Rectal smooth muscle tissue (tissue), 1 donor: ENCODE results near the gene PXN.
A peak's percentile ranks its signal among the peaks of the same experiment; 100 is the strongest.

ENCODE experiments used
- H3K27ac ChIP-seq: one replicate; pipeline ENCODE4 v1.7.0; 2013; ENCODE audit warnings: low read depth, low read length, inconsistent platforms
- H3K27me3 ChIP-seq: one replicate; pipeline ENCODE4 v1.7.0; 2013; ENCODE audit warnings: low read length; ENCODE audit not compliant: control insufficient read depth, insufficient read depth
- H3K36me3 ChIP-seq: one replicate; pipeline ENCODE4 v1.7.0; 2013; ENCODE audit warnings: low read length; ENCODE audit not compliant: control insufficient read depth, insufficient read depth
- H3K4me1 ChIP-seq: one replicate; pipeline ENCODE4 v1.7.0; 2013; ENCODE audit warnings: low read length; ENCODE audit not compliant: control insufficient read depth, insufficient read depth
- H3K4me3 ChIP-seq: one replicate; pipeline ENCODE4 v1.7.0; 2013; ENCODE audit warnings: low read length
- H3K9ac ChIP-seq: one replicate; pipeline ENCODE4 v1.7.0; 2013; ENCODE audit warnings: low read length

Gene PXN

GRCh38 chr12:120278137-120279069 lies 12.9 kb upstream of the PXN start:
- H3K27me3 ChIP-seq = no peaks in the 10 kb centered on the region
- no peaks in the 10 kb centered on the region for H3K36me3 ChIP-seq
- H3K27ac ChIP-seq = no peak overlapping the region
- no peak overlapping the region for H3K4me3 ChIP-seq
- no peak overlapping the region for H3K9ac ChIP-seq
- H3K4me1 ChIP-seq = no peaks in the 10 kb centered on the region

- no peak overlapping the region for H3K27ac ChIP-seq
Measured at GRCh38 chr12:120276734-120277133, 11.2 kb upstream of the PXN start.

GRCh38 chr12:120267736-120268135 lies 2.2 kb upstream of the PXN start:
- Histone ChIP-seq H3K4me1 (peaks cover 16% of the 10 kb centered on the region), H3K27me3 (no peaks in the 10 kb centered on the region), H3K4me3 (no peak overlapping the region), H3K9ac (no peak overlapping the region), H3K36me3 (no peaks in the 10 kb centered on the region), H3K27ac (no peak overlapping the region)

More at GRCh38 chr12:120276734-120277133, 11.2 kb upstream of the PXN start:
- no peaks in the 10 kb centered on the region for H3K4me1 ChIP-seq
- H3K36me3 ChIP-seq = no peaks in the 10 kb centered on the region
- no peak overlapping the region for H3K4me3 ChIP-seq
- no peaks in the 10 kb centered on the region for H3K27me3 ChIP-seq
- H3K9ac ChIP-seq = no peak overlapping the region

- H3K36me3 ChIP-seq = no peaks in the 10 kb centered on the region
- H3K4me3 ChIP-seq = peak overlapping the region; percentile 25
- H3K9ac ChIP-seq = no peak overlapping the region
- no peak overlapping the region for H3K27ac ChIP-seq
- H3K27me3 ChIP-seq = no peaks in the 10 kb centered on the region
- H3K4me1 ChIP-seq = peaks cover 23% of the 10 kb centered on the region
Measured at GRCh38 chr12:120266180-120266870, 795 bp upstream of the PXN start.

- peak overlapping the region; percentile 82 for H3K4me3 ChIP-seq
- peaks cover 25% of the 10 kb centered on the region for H3K4me1 ChIP-seq
- no peaks in the 10 kb centered on the region for H3K36me3 ChIP-seq
- H3K27me3 ChIP-seq = no peaks in the 10 kb centered on the region
- peak overlapping the region; percentile 55 for H3K27ac ChIP-seq
- peak overlapping the region; percentile 58 for H3K9ac ChIP-seq
Measured at GRCh38 chr12:120264904-120265472, 542 bp downstream of the PXN start.

GRCh38 chr12:120264086-120264903 lies 1.2 kb downstream of the PXN start:
- Histone ChIP-seq H3K27ac (peak overlapping the region; percentile 55), H3K4me1 (peaks cover 28% of the 10 kb centered on the region), H3K4me3 (peak overlapping the region; percentile 82), H3K36me3 (no peaks in the 10 kb centered on the region), H3K9ac (peak overlapping the region; percentile 58), H3K27me3 (no peaks in the 10 kb centered on the region)

GRCh38 chr12:120263748-120264085 lies 1.8 kb downstream of the PXN start:
- Histone ChIP-seq H3K36me3 (no peaks in the 10 kb centered on the region), H3K27ac (peak overlapping the region; percentile 55), H3K9ac (no peak overlapping the region), H3K4me3 (peak overlapping the region; percentile 82), H3K4me1 (peaks cover 28% of the 10 kb centered on the region), H3K27me3 (no peaks in the 10 kb centered on the region)

GRCh38 chr12:120262852-120263747 lies 2.4 kb downstream of the PXN start:
- H3K27me3 ChIP-seq = no peaks in the 10 kb centered on the region
- no peaks in the 10 kb centered on the region for H3K36me3 ChIP-seq
- H3K4me3 ChIP-seq = peak overlapping the region; percentile 82
- peak overlapping the region; percentile 55 for H3K27ac ChIP-seq
- peaks cover 32% of the 10 kb centered on the region for H3K4me1 ChIP-seq
- H3K9ac ChIP-seq = peak overlapping the region; percentile 22

- Histone ChIP-seq H3K27ac (peak overlapping the region; percentile 55), H3K27me3 (no peaks in the 10 kb centered on the region), H3K36me3 (no peaks in the 10 kb centered on the region), H3K4me1 (peaks cover 40% of the 10 kb centered on the region), H3K4me3 (peak overlapping the region; percentile 82), H3K9ac (no peak overlapping the region)
Measured at GRCh38 chr12:120261951-120262851, 3.3 kb downstream of the PXN start.

GRCh38 chr12:120260607-120261006 lies 4.9 kb downstream of the PXN start:
- H3K27me3 ChIP-seq = no peaks in the 10 kb centered on the region
- H3K4me1 ChIP-seq = peaks cover 49% of the 10 kb centered on the region
- no peak overlapping the region for H3K4me3 ChIP-seq
- no peaks in the 10 kb centered on the region for H3K36me3 ChIP-seq
- H3K9ac ChIP-seq = no peak overlapping the region
- no peak overlapping the region for H3K27ac ChIP-seq
